GM13977 (cell line): ENCODE measurements around the gene VPS13D.
"Not testable (repeated sequence)": the region's sequence is repeated elsewhere in the genome, so short reads cannot be mapped to it uniquely, and the experiment has no call there.

ENCODE experiments used
- DNase-seq: peaks from one replicate; pipeline ENCODE4 v3.0.0; 2012; ENCODE audit warnings: low spot score
- CTCF ChIP-seq: IDR thresholded peaks from 2 replicates; pipeline ENCODE4 v1.5.1; 2012; ENCODE audit warnings: mild to moderate bottlenecking, control low read depth; ENCODE audit not compliant: insufficient read depth; ENCODE audit errors: extremely low read depth, missing control alignments
- in situ Hi-C: fragments of 300-500 bp; cut with MboI; formaldehyde crosslinking; loops from one replicate; pipeline ENCODE4 v1.12.0; 2022; ENCODE audit warnings: low sequenced_read_pairs, low pct_unique_long_range_greater_than_20kb, mixed read lengths, inconsistent platforms; ENCODE audit not compliant: unreplicated experiment

VPS13D gene

GRCh38 chr1:12452262-12452661, 222.4 kb downstream of the VPS13D start:
- in situ Hi-C loops: no loop called here
- no peak for TF ChIP-seq CTCF
- no peak for DNase-seq

- DNase-seq: no peak
- in situ Hi-C loops: no loop called here
- TF ChIP-seq CTCF: no peak
Measured at GRCh38 chr1:12453400-12454343, 223.8 kb downstream of the VPS13D start.

GRCh38 chr1:12454406-12455391, 224.9 kb downstream of the VPS13D start:
- in situ Hi-C loops: no loop called here
- DNase-seq: no peak
- no peak for TF ChIP-seq CTCF

GRCh38 chr1:12456081-12456480, 226.3 kb downstream of the VPS13D start:
- DNase-seq, in situ Hi-C loops: not testable (repeated sequence)

- TF ChIP-seq CTCF: no peak
- in situ Hi-C loops: no loop called here
- DNase-seq: no peak
Measured at GRCh38 chr1:12456979-12457378, 227.1 kb downstream of the VPS13D start.

GRCh38 chr1:12457771-12458170, 227.9 kb downstream of the VPS13D start:
- in situ Hi-C loops: no loop called here
- TF ChIP-seq CTCF: no peak

More at GRCh38 chr1:12457771-12458170, 227.9 kb downstream of the VPS13D start:
- DNase-seq: no peak
